Tibial nerve (tissue), 4 donors: ENCODE data around the gene RGR. TPM values are rescaled to one million over a fixed set of nuclear protein-coding genes. Genes with fewer than 3 reads are reported as not detected.

Experiments used
- DNase-seq, 2 donors: peaks; one replicate each; pipeline ENCODE4 v3.0.0-alpha.2; 2019; ENCODE audit warnings: low spot score in 2 of 2
- H3K27ac ChIP-seq, 4 donors: fragments of 200-600 bp; sonication (generic) in 3 of 4; one replicate each; pipeline ENCODE4 v1.5.1; 2017 to 2019; ENCODE audit warnings: mild to moderate bottlenecking in 1 of 4
- H3K27me3 ChIP-seq, 2 donors: fragments of 200-600 bp; sonication (generic) in 1 of 2; one replicate each; pipeline versions ENCODE4 v1.5.1 to v1.6.0; 2017 to 2019
- H3K36me3 ChIP-seq, 3 donors: fragments of 200-600 bp; sonication (generic); one replicate each; pipeline ENCODE4 v1.5.1; 2018 to 2019
- H3K4me1 ChIP-seq, 4 donors: fragments of 200-600 bp; sonication (generic) in 3 of 4; one replicate each; pipeline ENCODE4 v1.5.1; 2017 to 2019
- H3K4me3 ChIP-seq, 4 donors: fragments of 200-600 bp; sonication (generic) in 3 of 4; one replicate each; pipeline ENCODE4 v1.5.1; 2017 to 2019; ENCODE audit warnings: mild to moderate bottlenecking in 1 of 4, moderate library complexity in 1 of 4
- H3K9me3 ChIP-seq, 4 donors: fragments of 200-600 bp; sonication (generic) in 3 of 4; one replicate each; pipeline ENCODE4 v1.5.1; 2017 to 2019
- EP300 ChIP-seq, 2 donors: sonication (generic); formaldehyde crosslinking; IDR thresholded peaks; one replicate each; pipeline ENCODE4 v1.6.1; 2017; ENCODE audit warnings: antibody characterized with exemption in 2 of 2, mild to moderate bottlenecking in 1 of 2
- POLR2A ChIP-seq, 2 donors: fragments of 450-650 bp; IDR thresholded peaks; one replicate each; pipeline ENCODE4 v1.6.1; 2017; ENCODE audit warnings: antibody characterized with exemption in 2 of 2, mild to moderate bottlenecking in 2 of 2, moderate library complexity in 2 of 2
- WGBS, 2 donors: methylation state at CpG; one replicate each; pipeline ENCODE4 v1.1.5; 2018; 5-methylcytosine and 5-hydroxymethylcytosine counted together
- total RNA-seq, 4 donors: library from RNA; depleted of rRNA; stranded (reverse); fragments of >200 nt; gene quantifications; one replicate each; pipeline ENCODE4 v1.1.0, GENCODE V29; 2016
- TF ChIP-seq, protein P1 (sequence below), 5 experiments: fragments of 200-600 bp in 3 of 5; fragments of 450-650 bp in 2 of 5; sonication (generic) in 3 of 5; IDR thresholded peaks; one replicate each; pipeline ENCODE4 v1.5.1; 2016 to 2019; ENCODE audit warnings: antibody characterized with exemption in 5 of 5, mild to moderate bottlenecking in 3 of 5, moderate library complexity in 2 of 5

Gene RGR
- total RNA-seq, 4 donors from 2014 or later, result 0.42 TPM; not detected in 3

DNA sequence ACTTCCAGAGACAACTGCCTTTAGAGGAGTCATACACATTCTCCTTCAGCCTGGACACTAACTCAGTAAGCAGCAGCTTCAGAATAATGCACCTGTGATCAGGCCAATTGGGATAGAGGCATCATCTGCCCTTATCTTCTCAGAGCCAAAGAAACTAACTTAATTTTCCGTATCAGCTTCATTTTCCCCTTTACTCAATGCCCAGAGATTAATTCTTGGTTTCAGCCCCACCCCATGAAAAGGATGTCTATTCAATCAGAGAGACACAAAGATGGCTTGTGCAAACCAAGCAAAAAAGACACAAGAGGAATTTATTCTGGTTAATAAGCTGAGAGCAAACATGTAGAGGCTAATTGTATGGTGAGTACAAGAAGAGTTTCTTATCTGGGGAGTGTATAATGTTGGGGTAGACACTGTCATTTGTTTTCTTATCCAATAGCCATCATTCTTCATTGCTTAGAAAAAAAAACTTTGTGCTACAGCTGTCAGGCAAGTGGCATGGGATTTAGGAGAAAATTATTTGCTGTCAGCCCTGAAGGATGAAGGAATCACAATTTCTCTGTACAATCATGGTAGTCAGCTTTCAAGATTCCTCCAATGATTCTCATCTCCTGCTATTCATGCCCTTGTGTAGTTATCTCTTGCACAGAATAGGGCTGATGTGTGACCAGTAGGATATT lies 44.8 kb downstream of the RGR start:
- H3K36me3 ChIP-seq, result no peaks in the 10 kb centered on the region
- WGBS, 2 donors, result 64 to 65% methylated on average over 1 of the region's 1 CpG
- H3K9me3 ChIP-seq, result no peaks in the 10 kb centered on the region
- DNase-seq, result no peak
- H3K27ac ChIP-seq, result no peak overlapping the region
- no peaks in the 10 kb centered on the region for H3K27me3 ChIP-seq
- TF ChIP-seq EP300 (IDR thresholded peaks at IDR 0.05) (no peak), POLR2A (IDR thresholded peaks at IDR 0.05) (no peak)
- TF ChIP-seq, protein P1, sequence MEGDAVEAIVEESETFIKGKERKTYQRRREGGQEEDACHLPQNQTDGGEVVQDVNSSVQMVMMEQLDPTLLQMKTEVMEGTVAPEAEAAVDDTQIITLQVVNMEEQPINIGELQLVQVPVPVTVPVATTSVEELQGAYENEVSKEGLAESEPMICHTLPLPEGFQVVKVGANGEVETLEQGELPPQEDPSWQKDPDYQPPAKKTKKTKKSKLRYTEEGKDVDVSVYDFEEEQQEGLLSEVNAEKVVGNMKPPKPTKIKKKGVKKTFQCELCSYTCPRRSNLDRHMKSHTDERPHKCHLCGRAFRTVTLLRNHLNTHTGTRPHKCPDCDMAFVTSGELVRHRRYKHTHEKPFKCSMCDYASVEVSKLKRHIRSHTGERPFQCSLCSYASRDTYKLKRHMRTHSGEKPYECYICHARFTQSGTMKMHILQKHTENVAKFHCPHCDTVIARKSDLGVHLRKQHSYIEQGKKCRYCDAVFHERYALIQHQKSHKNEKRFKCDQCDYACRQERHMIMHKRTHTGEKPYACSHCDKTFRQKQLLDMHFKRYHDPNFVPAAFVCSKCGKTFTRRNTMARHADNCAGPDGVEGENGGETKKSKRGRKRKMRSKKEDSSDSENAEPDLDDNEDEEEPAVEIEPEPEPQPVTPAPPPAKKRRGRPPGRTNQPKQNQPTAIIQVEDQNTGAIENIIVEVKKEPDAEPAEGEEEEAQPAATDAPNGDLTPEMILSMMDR (IDR thresholded peaks at IDR 0.05), result no peak
- H3K4me3 ChIP-seq, result no peak overlapping the region
- peaks cover 0 to 6% (median 0%) of the 10 kb centered on the region in 4 donors for H3K4me1 ChIP-seq

DNA sequence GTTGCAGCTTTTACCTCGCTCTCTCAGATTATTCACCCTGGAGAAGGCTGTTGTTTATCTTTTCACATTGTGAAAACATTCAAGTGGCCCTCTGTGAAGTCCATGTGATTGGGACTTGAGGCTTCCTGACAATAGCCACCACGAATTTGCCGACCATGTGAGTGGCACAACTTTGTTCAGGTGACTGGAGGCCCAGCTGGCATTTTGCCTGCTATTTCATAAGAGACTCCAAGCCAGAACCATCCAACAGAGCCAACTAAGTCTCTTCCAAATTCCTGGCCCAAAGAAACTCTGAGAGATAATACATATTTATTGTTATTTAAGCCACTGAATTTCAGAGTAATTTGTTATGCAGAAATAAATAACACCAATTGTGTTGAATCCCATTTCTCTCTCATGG lies 45.4 kb downstream of the RGR start:
- no peaks in the 10 kb centered on the region for H3K9me3 ChIP-seq
- no peaks in the 10 kb centered on the region for H3K36me3 ChIP-seq
- H3K27me3 ChIP-seq, result no peaks in the 10 kb centered on the region
- TF ChIP-seq EP300 (IDR thresholded peaks at IDR 0.05) (no peak), POLR2A (IDR thresholded peaks at IDR 0.05) (no peak)
- TF ChIP-seq, protein P1 (IDR thresholded peaks at IDR 0.05), result no peak
- no peak overlapping the region for H3K27ac ChIP-seq
- no peak overlapping the region for H3K4me3 ChIP-seq
- 74 to 84% methylated on average over 3 of the region's 3 CpGs for WGBS, 2 donors
- no peak for DNase-seq
- peaks cover 0 to 11% (median 0%) of the 10 kb centered on the region in 4 donors for H3K4me1 ChIP-seq

DNA sequence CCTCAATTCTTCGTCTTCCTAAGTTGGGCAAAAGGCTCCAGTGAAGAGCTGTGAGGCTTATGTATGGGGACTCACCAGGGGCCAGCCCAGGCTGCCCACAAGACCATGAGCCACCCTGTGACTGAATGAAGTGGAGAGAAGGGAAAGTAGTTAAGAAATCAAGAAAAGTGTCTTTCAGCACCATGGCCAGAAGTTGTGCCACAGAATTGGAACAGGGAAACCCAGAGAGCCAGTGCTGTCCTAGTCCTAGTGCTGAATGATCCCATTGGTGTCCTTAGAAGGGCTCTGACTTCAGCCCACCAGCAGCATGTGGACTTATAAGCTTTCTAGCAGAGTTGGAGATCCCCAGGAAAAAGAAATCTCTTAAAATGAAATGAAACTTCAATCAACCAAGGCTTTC lies 46.5 kb downstream of the RGR start:
- Histone ChIP-seq H3K36me3 (no peaks in the 10 kb centered on the region), H3K4me1 (peaks cover 0 to 12% (median 0%) of the 10 kb centered on the region in 4 donors), H3K4me3 (no peak overlapping the region), H3K27ac (no peak overlapping the region), H3K27me3 (no peaks in the 10 kb centered on the region), H3K9me3 (no peaks in the 10 kb centered on the region)
- no peak for TF ChIP-seq POLR2A (IDR thresholded peaks at IDR 0.05)
- no peak for TF ChIP-seq EP300 (IDR thresholded peaks at IDR 0.05)
- TF ChIP-seq, protein P1 (IDR thresholded peaks at IDR 0.05), result no peak
- WGBS, 2 donors, result 33 to 38% methylated on average over 1 of the region's 1 CpG
- no peak for DNase-seq

DNA sequence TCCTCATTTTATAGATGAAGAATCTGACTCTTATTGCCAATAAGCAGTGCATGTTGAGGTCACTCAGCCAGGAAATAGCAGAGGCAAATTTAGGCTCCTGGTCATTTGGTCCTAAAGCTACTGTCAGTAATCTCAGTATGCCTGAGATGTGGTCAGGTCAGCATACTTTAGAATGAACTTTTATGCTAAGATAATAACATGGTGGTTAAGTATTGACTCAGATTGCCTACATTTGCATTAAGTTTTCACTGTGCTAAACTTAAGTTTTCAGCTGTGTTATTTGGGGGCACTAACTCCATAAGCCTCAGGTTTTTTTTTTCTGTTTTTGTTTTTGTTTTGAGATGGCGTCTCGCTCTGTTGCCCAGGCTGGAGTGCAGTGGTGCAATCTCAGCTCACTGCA lies 47.6 kb downstream of the RGR start:
- Histone ChIP-seq H3K36me3 (no peaks in the 10 kb centered on the region), H3K27me3 (no peaks in the 10 kb centered on the region), H3K27ac (no peak overlapping the region), H3K4me3 (no peak overlapping the region), H3K9me3 (no peaks in the 10 kb centered on the region), H3K4me1 (peaks cover 0 to 12% (median 0%) of the 10 kb centered on the region in 4 donors)
- no peak for DNase-seq
- 91 to 93% methylated on average over 2 of the region's 2 CpGs for WGBS, 2 donors
- TF ChIP-seq POLR2A (IDR thresholded peaks at IDR 0.05) (no peak), EP300 (IDR thresholded peaks at IDR 0.05) (no peak)
- TF ChIP-seq, protein P1 (IDR thresholded peaks at IDR 0.05), result no peak

DNA sequence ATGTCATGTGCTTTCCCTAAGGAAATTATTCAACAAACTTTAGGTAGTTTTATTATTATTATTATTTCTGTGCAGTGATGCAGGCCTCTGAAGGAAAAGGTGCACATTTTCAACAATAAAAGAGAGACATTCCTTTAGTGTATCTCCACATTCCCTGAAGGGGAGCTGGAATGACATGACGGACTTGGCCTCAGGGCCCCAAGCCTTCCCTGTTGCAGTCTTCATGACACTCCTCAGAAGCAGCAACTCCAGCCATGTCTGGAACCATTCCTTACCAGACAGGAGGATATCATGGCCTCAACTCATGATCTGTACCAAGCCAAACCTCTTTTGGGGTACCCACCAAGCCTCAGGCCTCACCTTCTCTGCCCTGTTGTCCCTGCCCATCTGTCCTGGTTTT lies 48.3 kb downstream of the RGR start:
- Histone ChIP-seq H3K36me3 (no peaks in the 10 kb centered on the region), H3K9me3 (no peaks in the 10 kb centered on the region), H3K4me3 (no peak overlapping the region), H3K27ac (no peak overlapping the region), H3K27me3 (no peaks in the 10 kb centered on the region), H3K4me1 (peaks cover 0 to 12% (median 0%) of the 10 kb centered on the region in 4 donors)
- no peak for DNase-seq
- WGBS, 2 donors, result 88 to 90% methylated on average over 1 of the region's 1 CpG
- no peak for TF ChIP-seq EP300 (IDR thresholded peaks at IDR 0.05)
- TF ChIP-seq, protein P1 (IDR thresholded peaks at IDR 0.05), result no peak
- TF ChIP-seq POLR2A (IDR thresholded peaks at IDR 0.05), result no peak
